MG63 (cell line): ENCODE measurements around the gene USP6NL. TPM values are rescaled to one million over a fixed set of nuclear protein-coding genes. Genes with fewer than 3 reads are reported as not detected.
"Not testable (repeated sequence)": the region's sequence is repeated elsewhere in the genome, so short reads cannot be mapped to it uniquely, and the experiment has no call there.

Source experiments
- DNase-seq: peaks from one replicate; pipeline ENCODE4 v3.0.0-alpha.2; 2020
- H3K27me3 ChIP-seq: fragments of 250-450 bp; sonication (Bioruptor Pico); 2 replicates; pipeline ENCODE4 v1.5.1; 2020; ENCODE audit warnings: mild to moderate bottlenecking, moderate library complexity
- H3K36me3 ChIP-seq: fragments of 250-450 bp; sonication (Bioruptor Pico); 2 replicates; pipeline ENCODE4 v1.5.1; 2020; ENCODE audit warnings: mild to moderate bottlenecking, moderate library complexity
- H3K4me3 ChIP-seq: fragments of 250-450 bp; sonication (Bioruptor Pico); 2 replicates; pipeline ENCODE4 v1.5.1; 2020; ENCODE audit warnings: mild to moderate bottlenecking, moderate library complexity
- H3K9me3 ChIP-seq: fragments of 250-450 bp; sonication (Bioruptor Pico); 2 replicates; pipeline ENCODE4 v1.5.1; 2020; ENCODE audit warnings: mild to moderate bottlenecking, moderate library complexity
- total RNA-seq: library from RNA; depleted of rRNA; stranded (reverse); fragments of >200 nt; shearing (Covaris generic); gene quantifications from 2 replicates; pipeline ENCODE4 v1.2.3, GENCODE V29; 2014; ENCODE audit warnings: low replicate concordance

Gene USP6NL
- total RNA-seq, 1 experiment from 2014 or later: 4.0 TPM

DNA sequence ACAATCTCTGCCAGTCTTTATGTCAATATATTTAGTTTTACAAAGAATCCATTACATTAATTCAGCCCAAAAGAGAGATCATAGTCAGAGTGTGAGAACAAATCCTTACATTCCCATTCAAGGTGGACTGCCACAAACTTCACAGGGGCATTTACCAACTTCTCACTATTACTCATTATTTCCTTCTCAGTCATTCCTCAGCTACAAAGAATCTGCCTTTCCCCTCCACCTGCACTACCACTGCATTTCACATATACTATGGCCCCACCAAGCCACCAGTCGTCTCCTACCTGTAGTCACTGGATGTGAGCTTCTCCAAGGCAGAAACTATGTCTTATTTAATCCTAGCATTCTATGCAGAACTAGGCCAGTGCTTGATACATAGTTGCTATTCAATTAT is 94.3 kb downstream of the USP6NL start:
- H3K27me3 ChIP-seq: no peaks in the 10 kb centered on the region
- DNase-seq: no peak

DNA sequence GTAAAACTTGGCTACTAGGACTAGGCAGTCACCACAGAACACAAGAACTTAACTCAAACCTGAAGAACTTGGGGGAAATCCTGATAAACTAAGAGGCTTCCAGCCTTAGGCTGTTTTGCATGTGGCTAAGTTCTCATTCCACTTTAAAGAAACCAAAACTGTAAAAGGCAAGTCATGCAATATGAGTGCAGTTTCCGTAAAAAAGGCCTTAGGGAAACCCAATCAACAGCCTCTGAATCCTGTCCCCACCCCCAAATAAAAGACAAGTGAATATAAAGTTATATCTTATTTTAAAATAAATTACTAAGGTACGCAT is 95.1 kb downstream of the USP6NL start:
- no peak overlapping the region for H3K4me3 ChIP-seq
- H3K27me3 ChIP-seq: no peaks in the 10 kb centered on the region
- no peaks in the 10 kb centered on the region for H3K36me3 ChIP-seq
- DNase-seq: no peak
- no peaks in the 10 kb centered on the region for H3K9me3 ChIP-seq

More for the DNA sequence above, 94.3 kb downstream of the USP6NL start:
- Histone ChIP-seq H3K9me3 (no peaks in the 10 kb centered on the region), H3K36me3 (no peaks in the 10 kb centered on the region), H3K4me3 (no peak overlapping the region)

DNA sequence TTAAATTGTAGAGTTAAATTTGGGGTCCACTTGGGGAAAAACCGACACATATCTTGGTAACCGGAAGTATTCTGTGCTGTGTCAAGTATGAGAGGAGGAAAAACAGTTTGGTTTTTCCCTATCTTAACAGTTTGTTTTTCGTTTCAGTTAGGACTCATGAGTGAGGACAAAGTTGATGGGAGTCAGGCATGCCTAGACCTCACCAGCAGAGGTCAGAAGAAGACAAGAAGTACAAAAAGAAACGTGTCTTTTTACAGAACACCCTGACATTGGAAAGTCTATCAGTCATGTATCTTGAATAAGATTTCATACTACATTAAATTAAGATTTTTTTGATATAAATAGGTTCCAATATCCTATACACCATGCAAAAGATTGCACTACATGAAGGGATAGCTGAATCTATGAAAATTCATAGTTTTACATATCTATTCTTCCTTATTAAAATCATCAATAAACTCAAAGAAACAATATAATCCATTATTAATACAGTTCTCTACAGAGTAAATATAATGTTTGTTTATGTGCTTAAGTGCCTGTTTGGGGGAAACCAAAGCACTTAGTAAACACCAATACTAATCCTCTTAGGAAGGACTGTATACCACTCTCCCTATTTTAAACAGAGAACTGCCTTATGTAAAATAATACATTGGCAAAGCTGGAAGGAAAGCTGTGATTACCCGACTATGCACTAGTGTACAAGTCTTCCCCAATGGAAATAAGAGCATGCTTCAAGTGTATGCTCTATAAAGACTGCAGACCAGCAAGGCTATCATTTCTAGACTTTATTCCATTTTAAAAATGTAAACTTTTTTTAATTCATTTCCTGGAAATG is 95.6 kb downstream of the USP6NL start:
- Histone ChIP-seq H3K9me3 (no peaks in the 10 kb centered on the region), H3K36me3 (no peaks in the 10 kb centered on the region), H3K27me3 (no peaks in the 10 kb centered on the region), H3K4me3 (no peak overlapping the region)
- DNase-seq: peak; percentile 8

DNA sequence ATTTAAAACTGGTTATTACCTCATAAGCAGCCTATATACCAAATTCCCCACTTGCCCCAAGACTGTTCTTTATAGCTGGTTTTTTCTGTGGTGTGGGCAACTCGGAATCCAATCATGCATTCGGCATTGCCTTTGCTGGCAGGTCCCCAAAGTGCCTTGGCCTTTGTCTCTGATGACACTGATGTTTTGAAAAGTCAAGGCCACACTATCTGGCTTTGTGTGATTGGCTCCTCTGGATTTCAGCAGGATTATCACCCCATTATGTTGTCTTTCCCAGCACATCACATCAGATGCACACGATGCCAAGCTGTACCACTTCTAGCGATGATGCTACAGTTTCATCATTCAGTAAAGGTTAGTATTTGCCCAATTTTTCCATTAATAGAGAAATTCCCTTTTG is 97.7 kb downstream of the USP6NL start:
- H3K27me3 ChIP-seq: no peaks in the 10 kb centered on the region
- H3K4me3 ChIP-seq: no peak overlapping the region
- DNase-seq: no peak
- no peaks in the 10 kb centered on the region for H3K9me3 ChIP-seq
- H3K36me3 ChIP-seq: no peaks in the 10 kb centered on the region

DNA sequence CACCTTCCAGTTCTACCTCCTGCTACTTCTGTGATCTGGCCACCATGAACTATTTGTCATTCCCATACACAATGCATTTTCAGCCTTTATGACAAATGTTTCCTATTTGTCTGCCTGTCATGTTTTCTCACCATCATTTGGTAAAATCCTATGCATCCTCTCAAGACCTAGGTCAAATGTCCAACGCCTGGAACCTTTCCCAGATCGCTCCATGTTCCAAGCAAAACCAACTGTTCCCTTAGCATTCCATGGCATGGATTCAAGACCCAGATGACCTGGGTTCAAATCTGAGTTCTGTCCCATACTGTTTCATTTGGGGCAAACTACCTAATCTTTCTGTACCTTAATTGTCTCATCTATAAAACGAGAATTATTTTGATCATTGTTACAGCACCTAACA is 98.9 kb downstream of the USP6NL start:
- Histone ChIP-seq H3K27me3 (no peaks in the 10 kb centered on the region), H3K36me3 (no peaks in the 10 kb centered on the region), H3K4me3 (no peak overlapping the region), H3K9me3 (no peaks in the 10 kb centered on the region)
- DNase-seq: no peak

DNA sequence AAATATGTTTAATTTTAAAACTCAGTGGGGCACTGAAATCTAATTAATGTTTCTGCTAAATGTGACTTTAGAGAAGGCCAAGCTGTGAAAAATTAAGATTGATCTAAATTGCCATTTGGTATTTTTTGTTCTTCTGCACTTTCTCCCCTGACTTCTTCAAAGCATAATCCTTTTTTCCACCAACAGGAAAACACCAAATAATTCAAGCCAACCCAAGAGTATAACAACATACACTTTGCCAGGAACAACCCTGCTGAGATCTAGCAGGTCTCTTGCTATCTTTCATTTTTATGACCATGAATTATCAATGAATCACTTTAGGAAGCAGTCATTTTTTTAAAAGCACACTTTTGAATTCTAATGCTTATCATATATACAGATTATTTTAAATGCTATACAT is 100.1 kb downstream of the USP6NL start:
- Histone ChIP-seq H3K36me3 (no peaks in the 10 kb centered on the region), H3K4me3 (no peak overlapping the region), H3K27me3 (no peaks in the 10 kb centered on the region), H3K9me3 (no peaks in the 10 kb centered on the region)
- DNase-seq: no peak

DNA sequence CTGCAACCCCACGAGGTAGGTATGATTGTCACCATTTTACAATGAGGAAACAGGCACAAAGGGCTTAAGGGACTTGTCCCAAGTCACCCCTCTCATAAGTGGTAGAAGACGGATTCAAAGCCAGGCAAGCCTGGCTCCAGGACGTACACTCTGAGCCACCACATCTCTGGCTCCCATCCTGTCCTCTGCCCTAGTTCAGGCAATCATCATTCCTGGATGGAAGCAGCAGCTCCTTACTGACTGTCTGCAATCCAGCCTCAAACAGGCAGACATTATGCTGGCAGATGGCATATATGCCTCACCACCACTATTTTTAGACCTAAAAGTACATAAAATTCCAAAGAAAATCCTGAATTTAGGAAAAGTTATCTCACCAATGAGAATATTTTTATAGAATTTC is 100.7 kb downstream of the USP6NL start:
- DNase-seq: no peak
- Histone ChIP-seq H3K27me3 (no peaks in the 10 kb centered on the region), H3K36me3 (no peaks in the 10 kb centered on the region), H3K9me3 (no peaks in the 10 kb centered on the region), H3K4me3 (no peak overlapping the region)

DNA sequence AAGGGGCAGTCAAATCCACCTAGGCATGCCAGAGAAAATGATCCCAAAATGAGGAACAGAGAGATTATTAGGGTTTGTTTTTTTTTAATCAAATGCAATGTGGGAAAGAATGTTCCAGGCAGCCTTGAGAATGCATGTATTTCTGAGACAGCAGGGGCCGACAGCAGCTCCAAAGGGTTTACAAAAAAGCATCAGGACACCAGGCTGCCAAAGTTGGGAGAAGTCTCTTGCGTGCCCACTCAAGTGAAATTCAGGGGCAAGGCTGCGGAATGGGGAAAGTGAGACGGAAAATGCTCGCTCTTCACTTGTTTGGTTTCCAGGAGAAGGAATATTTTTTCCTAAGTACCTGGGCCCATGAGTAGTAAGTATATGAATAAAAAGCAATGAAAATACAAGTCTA is 101.2 kb downstream of the USP6NL start:
- H3K9me3 ChIP-seq: no peaks in the 10 kb centered on the region
- H3K36me3 ChIP-seq: no peaks in the 10 kb centered on the region
- H3K4me3 ChIP-seq: no peak overlapping the region
- H3K27me3 ChIP-seq: no peaks in the 10 kb centered on the region
- no peak for DNase-seq

DNA sequence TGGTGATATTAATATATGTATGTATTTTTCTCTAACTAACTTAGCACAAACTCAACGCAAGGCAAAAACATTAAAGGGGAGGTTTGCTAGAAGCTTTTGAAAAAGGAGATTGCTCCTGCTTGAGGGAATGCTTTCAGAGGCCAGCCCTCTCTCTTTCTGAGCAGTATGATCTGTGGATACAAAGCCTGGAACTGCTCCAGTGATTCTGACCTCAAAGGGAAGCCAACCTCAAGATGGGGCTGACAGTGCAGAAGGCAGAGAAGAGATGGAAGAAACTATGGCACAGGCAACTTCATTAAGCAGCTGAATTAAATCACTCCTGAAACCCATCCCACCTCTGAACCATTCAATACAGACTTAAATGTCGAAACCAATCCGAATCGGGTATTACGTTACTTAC is 102.4 kb downstream of the USP6NL start:
- Histone ChIP-seq H3K36me3 (no peaks in the 10 kb centered on the region), H3K4me3 (no peak overlapping the region), H3K27me3 (no peaks in the 10 kb centered on the region), H3K9me3 (no peaks in the 10 kb centered on the region)
- DNase-seq: no peak

DNA sequence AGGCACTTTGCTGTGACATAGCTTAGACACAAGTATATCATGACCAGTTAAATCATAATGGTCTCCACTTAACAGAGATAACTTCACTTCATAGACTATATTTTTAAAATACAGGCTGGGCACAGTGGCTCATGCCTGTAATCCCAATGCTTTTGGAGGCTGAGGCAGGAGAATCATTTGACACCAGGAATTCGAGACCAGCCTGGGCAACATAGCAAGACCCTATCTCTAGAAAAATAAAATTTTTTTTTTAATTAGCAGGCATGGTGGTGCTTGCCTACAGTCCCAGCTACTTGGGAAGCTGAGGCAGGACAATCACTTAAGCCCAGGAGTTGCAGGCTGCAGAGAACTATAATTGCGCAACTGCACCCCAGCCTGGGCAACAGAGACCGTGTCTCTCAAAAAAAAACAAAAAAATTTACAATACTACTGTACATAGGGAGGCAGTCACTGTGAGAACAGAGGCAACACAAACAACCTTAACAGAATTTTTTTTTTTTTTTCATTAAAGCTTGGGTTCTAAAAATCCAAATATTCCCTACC is 105.1 kb downstream of the USP6NL start:
- no peak for DNase-seq
- Histone ChIP-seq H3K27me3 (no peaks in the 10 kb centered on the region), H3K9me3 (no peaks in the 10 kb centered on the region), H3K36me3 (no peaks in the 10 kb centered on the region), H3K4me3 (no peak overlapping the region)

DNA sequence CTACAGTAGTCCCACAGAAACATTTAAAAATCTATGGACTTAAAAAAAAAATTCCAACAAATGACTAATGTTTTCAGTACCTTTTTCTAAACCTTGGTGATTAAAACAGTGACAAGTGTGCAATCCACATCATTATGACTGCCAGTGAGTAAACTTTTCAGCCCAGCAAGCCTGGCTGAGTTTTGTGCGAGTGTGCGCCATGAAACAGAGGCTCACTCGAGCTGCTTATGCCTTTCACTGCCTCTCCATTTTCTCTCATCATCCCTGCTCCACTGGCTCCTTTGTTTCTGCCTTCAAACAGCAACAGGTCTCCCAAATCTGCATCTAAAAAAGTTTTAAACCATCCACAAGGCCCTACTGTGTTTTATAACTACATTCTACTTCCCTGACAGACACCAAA is 105.8 kb downstream of the USP6NL start:
- Histone ChIP-seq H3K27me3 (no peaks in the 10 kb centered on the region), H3K9me3 (no peaks in the 10 kb centered on the region), H3K4me3 (no peak overlapping the region), H3K36me3 (no peaks in the 10 kb centered on the region)
- DNase-seq: no peak

DNA sequence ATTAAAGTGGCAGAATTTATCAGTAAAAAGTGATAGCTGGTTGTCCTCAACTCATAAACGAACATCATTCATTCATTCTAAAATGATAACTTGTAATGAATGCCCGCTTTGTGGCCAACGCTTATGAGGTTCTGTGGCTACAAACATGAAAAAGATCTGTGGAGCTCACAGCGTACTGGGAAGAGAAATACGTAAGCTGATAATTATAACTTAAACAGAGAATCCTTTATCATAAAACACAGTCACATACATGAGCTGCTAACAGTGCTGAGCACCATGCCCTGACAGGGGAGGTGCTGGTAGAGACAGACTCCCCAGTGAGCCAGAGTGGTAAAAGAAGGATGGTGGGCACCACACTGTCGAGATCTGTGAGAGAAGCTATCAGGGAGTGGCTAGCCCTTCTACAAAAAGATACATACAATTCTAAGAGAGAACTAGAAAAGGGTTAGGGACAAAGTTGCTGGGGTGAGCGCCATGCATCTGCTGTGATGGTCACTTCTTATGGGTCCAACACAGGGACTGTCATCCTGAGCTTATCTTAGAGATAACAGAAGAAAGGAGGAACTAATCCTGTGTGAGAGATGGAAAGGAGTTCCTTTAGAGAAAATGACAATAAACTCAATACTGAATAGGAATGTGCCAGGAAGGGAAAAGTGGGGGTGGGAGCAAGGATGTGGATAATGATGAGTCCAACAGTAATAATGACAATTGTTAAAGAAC is 106.7 kb downstream of the USP6NL start:
- no peak overlapping the region for H3K4me3 ChIP-seq
- H3K9me3 ChIP-seq: no peaks in the 10 kb centered on the region
- H3K27me3 ChIP-seq: no peaks in the 10 kb centered on the region
- H3K36me3 ChIP-seq: no peaks in the 10 kb centered on the region
- DNase-seq: no peak

DNA sequence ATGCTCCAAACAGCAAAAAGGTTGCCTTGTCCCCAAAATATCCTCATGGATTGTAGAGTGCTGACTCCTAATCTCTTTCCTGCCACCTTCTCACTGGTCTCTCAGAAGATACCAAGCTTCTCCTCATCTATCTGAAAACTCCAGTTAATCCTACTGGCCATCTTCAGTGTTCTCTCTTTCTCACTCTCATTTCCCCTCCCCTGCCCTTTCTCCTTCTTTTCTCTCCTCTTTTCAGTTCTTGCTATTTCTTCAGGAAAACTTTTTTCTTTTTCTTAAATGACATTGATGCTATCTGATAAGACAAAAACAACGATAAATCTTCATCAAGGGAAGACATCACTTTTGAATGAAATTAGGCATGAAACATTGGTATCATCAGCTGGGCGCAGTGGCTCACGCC is 109.8 kb downstream of the USP6NL start:
- H3K4me3 ChIP-seq: no peak overlapping the region
- H3K27me3 ChIP-seq: no peaks in the 10 kb centered on the region
- no peaks in the 10 kb centered on the region for H3K9me3 ChIP-seq
- no peak for DNase-seq
- no peaks in the 10 kb centered on the region for H3K36me3 ChIP-seq

DNA sequence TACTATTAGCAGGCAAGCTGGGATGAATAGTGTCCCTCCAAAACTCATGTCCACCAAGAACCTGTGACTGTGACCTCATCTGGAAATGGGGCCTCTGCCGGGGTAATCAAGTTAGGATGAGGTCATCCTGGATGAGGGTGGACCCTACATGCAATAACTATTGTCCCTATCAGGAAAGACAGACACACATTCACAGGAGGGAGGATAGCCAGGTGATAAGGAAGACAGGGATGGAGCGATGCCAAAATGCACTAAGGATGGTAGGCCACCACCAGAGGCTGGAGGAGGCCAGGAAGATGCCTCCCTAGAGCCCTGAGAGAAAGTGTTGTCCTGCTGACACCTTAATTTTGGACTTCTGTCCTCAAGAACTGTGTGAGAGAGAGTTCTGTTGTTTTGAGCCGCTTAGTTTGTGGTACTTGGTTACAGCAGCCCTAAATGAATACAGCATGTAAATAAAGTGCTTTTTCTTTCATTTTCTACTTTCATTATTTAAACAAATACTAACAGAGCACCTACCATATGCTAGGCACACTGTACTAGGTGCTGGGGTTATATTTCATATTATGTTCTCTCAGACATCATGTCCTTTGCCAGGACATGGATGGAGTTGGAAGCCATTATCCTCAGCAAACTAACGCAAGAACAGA is 111.9 kb downstream of the USP6NL start:
- Histone ChIP-seq H3K27me3 (no peaks in the 10 kb centered on the region), H3K4me3 (no peak overlapping the region), H3K9me3 (no peaks in the 10 kb centered on the region), H3K36me3 (no peaks in the 10 kb centered on the region)
- no peak for DNase-seq

DNA sequence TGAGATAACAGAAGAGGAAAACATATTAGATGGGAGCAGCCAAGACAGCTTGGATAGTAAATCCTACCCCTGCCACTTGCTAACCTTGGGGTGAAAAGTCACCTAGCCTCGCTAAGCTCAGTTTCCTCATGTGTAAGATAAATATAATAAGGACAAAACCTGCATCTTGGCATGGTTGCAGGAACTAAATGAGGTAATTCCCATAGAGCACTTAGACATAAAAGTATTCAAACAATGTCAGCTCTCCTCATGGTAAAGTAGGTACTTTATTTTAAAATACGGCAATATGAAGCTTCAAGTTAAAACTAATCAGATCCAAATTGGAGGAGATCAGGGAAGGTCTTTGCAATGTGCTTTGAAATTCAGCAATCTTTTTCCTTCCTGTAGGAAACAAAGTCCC is 113.1 kb downstream of the USP6NL start:
- Histone ChIP-seq H3K9me3 (no peaks in the 10 kb centered on the region), H3K36me3 (no peaks in the 10 kb centered on the region), H3K4me3 (no peak overlapping the region), H3K27me3 (no peaks in the 10 kb centered on the region)
- no peak for DNase-seq

DNA sequence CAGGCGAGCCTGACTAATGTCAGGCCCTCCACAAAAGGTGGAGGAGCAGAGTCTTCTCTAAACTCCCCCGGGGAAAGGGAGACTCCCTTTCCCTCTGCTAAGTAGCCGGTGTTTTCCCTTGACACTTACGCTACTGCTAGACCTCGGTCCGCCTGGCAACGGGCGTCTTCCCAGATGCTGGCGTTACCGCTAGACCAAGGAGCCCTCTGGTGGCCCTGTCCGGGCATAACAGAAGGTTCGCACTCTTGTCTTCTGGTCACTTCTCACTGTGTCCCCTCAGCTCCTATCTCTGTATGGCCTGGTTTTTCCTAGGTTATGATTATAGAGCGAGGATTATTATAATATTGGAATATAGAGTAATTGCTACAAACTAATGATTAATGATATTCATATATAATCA is 116.5 kb downstream of the USP6NL start:
- not testable (repeated sequence) for H3K27me3 ChIP-seq, H3K36me3 ChIP-seq, H3K4me3 ChIP-seq, H3K9me3 ChIP-seq, DNase-seq

DNA sequence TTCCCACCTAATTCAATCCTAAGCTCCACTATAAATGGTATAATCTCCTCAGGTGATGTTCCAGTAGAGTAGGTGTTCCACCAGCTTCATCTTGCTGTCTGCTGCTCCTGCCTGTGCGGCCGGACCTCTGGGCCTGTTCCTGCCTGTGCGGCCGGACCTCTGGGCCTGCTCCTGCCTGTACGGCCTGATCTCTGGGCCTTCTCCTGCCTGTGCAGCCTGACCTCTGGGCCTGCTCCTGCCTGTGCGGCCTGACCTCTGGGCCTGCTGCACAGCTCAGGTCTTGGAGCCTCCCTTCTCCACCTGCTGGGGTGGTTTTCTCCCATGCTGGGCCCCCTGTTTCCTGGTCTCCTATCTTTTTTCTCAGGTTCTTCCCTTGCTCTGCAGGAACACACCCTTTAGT is 117.8 kb downstream of the USP6NL start:
- Histone ChIP-seq H3K36me3 (no peaks in the 10 kb centered on the region; the same call in 1 of the 2 replicates), H3K27me3 (no peaks in the 10 kb centered on the region), H3K4me3 (no peak overlapping the region), H3K9me3 (no peaks in the 10 kb centered on the region)
- DNase-seq: no peak
